Loucy (cell line): ENCODE results near the gene FGF7.

Experiments
- H2AFZ ChIP-seq: fragments of 200-600 bp; sonication (generic); 2 replicates; pipeline ENCODE4 v1.6.0; 2016; ENCODE audit warnings: antibody characterized with exemption, mild to moderate bottlenecking, low read length, moderate library complexity
- H3F3A ChIP-seq: fragments of 200-600 bp; 2 replicates; pipeline ENCODE4 v1.6.0; 2016; ENCODE audit warnings: antibody characterized with exemption, low read depth, mild to moderate bottlenecking
- H3K27me3 ChIP-seq: fragments of 200-600 bp; sonication (generic); 2 replicates; pipeline ENCODE4 v1.6.1; 2014; ENCODE audit warnings: low read length, mild to moderate bottlenecking; ENCODE audit not compliant: insufficient read depth, poor library complexity, severe bottlenecking
- H3K36me3 ChIP-seq: fragments of 200-600 bp; sonication (generic); 2 replicates; pipeline ENCODE4 v1.6.1; 2016; ENCODE audit warnings: low read length; ENCODE audit not compliant: insufficient read depth
- H3K4me1 ChIP-seq: fragments of 200-600 bp; sonication (generic); 2 replicates; pipeline ENCODE4 v1.5.1; 2014; ENCODE audit warnings: low read length, mild to moderate bottlenecking; ENCODE audit not compliant: insufficient read depth, poor library complexity, severe bottlenecking
- H3K4me2 ChIP-seq: fragments of 200-600 bp; sonication (generic); 2 replicates; pipeline ENCODE4 v1.6.0; 2014; ENCODE audit warnings: antibody characterized with exemption, low read length, low read depth, mild to moderate bottlenecking; ENCODE audit not compliant: poor library complexity, severe bottlenecking
- H3K4me3 ChIP-seq: fragments of 200-600 bp; sonication (generic); 2 replicates; pipeline ENCODE4 v1.5.1; 2014; ENCODE audit warnings: low read length, mild to moderate bottlenecking, mixed read lengths; ENCODE audit not compliant: poor library complexity, severe bottlenecking
- H3K79me2 ChIP-seq: fragments of 200-600 bp; sonication (generic); 2 replicates; pipeline ENCODE4 v1.6.1; 2014; ENCODE audit warnings: low read length; ENCODE audit not compliant: insufficient read depth
- H3K9ac ChIP-seq: fragments of 200-600 bp; sonication (generic); 2 replicates; pipeline ENCODE4 v1.6.0; 2014; ENCODE audit warnings: mild to moderate bottlenecking, low read depth, low read length, moderate library complexity; ENCODE audit not compliant: poor library complexity, severe bottlenecking
- H3K9me2 ChIP-seq: fragments of 200-600 bp; sonication (generic); replicated peaks from 2 replicates; pipeline ENCODE4 v1.6.1; 2016; ENCODE audit warnings: low read depth, low read length, mixed read lengths
- H3K9me3 ChIP-seq: fragments of 200-600 bp; sonication (generic); 2 replicates; pipeline ENCODE4 v1.6.1; 2014; ENCODE audit warnings: mild to moderate bottlenecking, antibody characterized with exemption, low read length, low read depth; ENCODE audit not compliant: insufficient read depth
- H4K20me1 ChIP-seq: fragments of 200-600 bp; sonication (generic); 2 replicates; pipeline ENCODE4 v1.6.0; 2014; ENCODE audit warnings: antibody characterized with exemption, low read length, mild to moderate bottlenecking; ENCODE audit not compliant: insufficient read depth, poor library complexity, severe bottlenecking
- CTCF ChIP-seq: fragments of 200-600 bp; sonication (generic); conservative IDR thresholded peaks from 2 replicates; pipeline ENCODE4 v1.5.1; 2014; ENCODE audit warnings: mild to moderate bottlenecking, antibody characterized with exemption, low read length
- EZH2phosphoT487 ChIP-seq: fragments of 200-600 bp; IDR thresholded peaks from 2 replicates; pipeline ENCODE4 v1.6.1; 2018; ENCODE audit warnings: antibody characterized with exemption, mild to moderate bottlenecking, moderate library complexity, borderline replicate concordance

Gene FGF7

DNA sequence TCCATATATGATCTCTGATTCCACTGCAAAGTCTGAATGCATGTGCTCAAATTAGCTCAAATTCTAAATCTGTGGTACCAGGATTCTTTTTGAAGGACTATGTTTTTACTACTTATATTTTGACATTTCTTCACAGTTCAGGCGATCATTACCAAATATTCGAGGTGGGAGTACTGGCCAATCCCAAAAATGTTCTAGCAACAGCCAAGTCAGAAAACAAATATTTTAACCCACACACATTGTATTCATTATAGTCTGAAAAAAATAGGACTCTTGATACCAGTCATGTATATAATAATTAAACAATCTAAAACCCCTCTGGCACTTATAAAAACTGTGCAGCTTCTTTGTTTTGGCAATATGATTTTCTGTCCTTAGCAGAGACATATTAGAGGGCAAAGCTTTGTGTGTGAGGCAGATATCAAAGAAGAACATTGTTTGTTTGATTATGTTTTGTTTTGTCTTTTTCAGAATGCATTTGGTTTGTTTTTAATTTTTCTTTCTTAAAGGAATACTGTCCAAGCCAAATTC, 37.4 kb downstream of the FGF7 start:
- Histone ChIP-seq H3K79me2 (no peaks in the 10 kb centered on the region), H4K20me1 (no peaks in the 10 kb centered on the region)

GRCh38 chr15:49462232-49462844, 39.3 kb downstream of the FGF7 start:
- Histone ChIP-seq H3K9me2 (no peaks in the 10 kb centered on the region), H4K20me1 (no peaks in the 10 kb centered on the region), H3K27me3 (no peaks in the 10 kb centered on the region), H3K36me3 (no peaks in the 10 kb centered on the region), H3K4me1 (peaks cover 3% of the 10 kb centered on the region), H2AFZ (no peak overlapping the region), H3K9ac (no peak overlapping the region), H3K4me3 (no peak overlapping the region), H3K4me2 (no peak overlapping the region), H3K9me3 (no peaks in the 10 kb centered on the region), H3K79me2 (no peaks in the 10 kb centered on the region), H3F3A (no peaks in the 10 kb centered on the region)
- TF ChIP-seq EZH2phosphoT487 (no peak), CTCF (no peak)

More for the DNA sequence above, 37.4 kb downstream of the FGF7 start:
- no peaks in the 10 kb centered on the region for H3F3A ChIP-seq
- no peak overlapping the region for H3K4me2 ChIP-seq
- no peaks in the 10 kb centered on the region for H3K9me2 ChIP-seq
- no peaks in the 10 kb centered on the region for H3K9me3 ChIP-seq
- no peak overlapping the region for H3K4me3 ChIP-seq
- no peaks in the 10 kb centered on the region for H3K4me1 ChIP-seq
- 0 out of 2 replicates have a peak overlapping the region, but pooled peaks have one; percentile 7 for H2AFZ ChIP-seq
- H3K36me3 ChIP-seq, result no peaks in the 10 kb centered on the region
- TF ChIP-seq CTCF, result no peak
- no peak for TF ChIP-seq EZH2phosphoT487
- no peaks in the 10 kb centered on the region for H3K27me3 ChIP-seq
- no peak overlapping the region for H3K9ac ChIP-seq

DNA sequence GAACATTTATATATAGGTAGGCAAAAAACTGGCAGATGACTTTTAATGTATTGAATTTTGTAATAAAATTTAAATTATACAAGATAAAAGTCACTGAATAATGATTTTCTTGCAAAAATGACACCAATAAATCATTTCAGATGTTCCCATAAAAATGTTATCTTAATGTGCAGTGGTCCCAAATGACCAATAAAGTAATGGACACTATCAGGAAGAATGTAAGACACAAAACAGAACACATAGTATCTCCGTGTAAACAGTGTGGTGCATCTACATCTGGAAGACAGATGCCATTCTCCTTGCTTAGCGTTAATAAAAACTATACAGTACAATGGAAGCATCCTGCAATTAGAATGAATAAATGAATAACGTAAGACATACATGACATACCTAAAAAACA, 41.5 kb downstream of the FGF7 start:
- H4K20me1 ChIP-seq, result no peaks in the 10 kb centered on the region
- no peaks in the 10 kb centered on the region for H3K27me3 ChIP-seq
- no peak overlapping the region for H3K4me3 ChIP-seq
- H3K4me1 ChIP-seq, result peaks cover 3% of the 10 kb centered on the region
- no peaks in the 10 kb centered on the region for H3F3A ChIP-seq
- H3K36me3 ChIP-seq, result no peaks in the 10 kb centered on the region
- no peaks in the 10 kb centered on the region for H3K79me2 ChIP-seq
- TF ChIP-seq CTCF (no peak), EZH2phosphoT487 (no peak)
- H3K9me3 ChIP-seq, result no peaks in the 10 kb centered on the region
- H3K9ac ChIP-seq, result no peak overlapping the region
- H2AFZ ChIP-seq, result no peak overlapping the region
- H3K9me2 ChIP-seq, result no peaks in the 10 kb centered on the region
- H3K4me2 ChIP-seq, result no peak overlapping the region
